NCI-H2196 (cell line): Measurements from ENCODE around the gene ITPR1.

ENCODE experiments used
- DNase-seq: peaks from one replicate; lab custom pipeline; 2025; ENCODE audit not compliant: unreplicated experiment; lab: John Stamatoyannopoulos, UW

The ITPR1 gene

DNA sequence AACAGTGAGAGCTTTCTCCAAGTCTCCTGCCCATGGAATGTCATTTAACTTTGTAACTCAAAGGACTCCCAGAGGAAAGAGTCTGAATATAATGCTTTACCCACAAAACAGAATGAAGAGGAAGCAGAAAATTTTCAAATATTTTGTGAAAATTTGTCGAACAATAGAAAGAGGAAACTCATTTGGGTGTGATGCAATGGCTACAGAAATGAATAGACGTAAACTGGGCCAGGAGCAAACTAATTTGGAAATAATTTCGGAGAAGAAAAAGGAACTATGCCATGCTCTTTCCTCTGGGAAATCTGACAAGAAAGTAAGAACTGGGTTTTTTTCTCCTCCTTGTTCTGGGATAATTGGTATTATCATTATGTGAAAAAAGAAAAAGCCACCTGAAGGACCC, 14.9 kb upstream of the ITPR1 start:
- DNase-seq: no peak

- DNase-seq: no peak
These were observed 1.3 kb upstream of the ITPR1 start for GRCh38 chr3:4491855-4492207.

DNA sequence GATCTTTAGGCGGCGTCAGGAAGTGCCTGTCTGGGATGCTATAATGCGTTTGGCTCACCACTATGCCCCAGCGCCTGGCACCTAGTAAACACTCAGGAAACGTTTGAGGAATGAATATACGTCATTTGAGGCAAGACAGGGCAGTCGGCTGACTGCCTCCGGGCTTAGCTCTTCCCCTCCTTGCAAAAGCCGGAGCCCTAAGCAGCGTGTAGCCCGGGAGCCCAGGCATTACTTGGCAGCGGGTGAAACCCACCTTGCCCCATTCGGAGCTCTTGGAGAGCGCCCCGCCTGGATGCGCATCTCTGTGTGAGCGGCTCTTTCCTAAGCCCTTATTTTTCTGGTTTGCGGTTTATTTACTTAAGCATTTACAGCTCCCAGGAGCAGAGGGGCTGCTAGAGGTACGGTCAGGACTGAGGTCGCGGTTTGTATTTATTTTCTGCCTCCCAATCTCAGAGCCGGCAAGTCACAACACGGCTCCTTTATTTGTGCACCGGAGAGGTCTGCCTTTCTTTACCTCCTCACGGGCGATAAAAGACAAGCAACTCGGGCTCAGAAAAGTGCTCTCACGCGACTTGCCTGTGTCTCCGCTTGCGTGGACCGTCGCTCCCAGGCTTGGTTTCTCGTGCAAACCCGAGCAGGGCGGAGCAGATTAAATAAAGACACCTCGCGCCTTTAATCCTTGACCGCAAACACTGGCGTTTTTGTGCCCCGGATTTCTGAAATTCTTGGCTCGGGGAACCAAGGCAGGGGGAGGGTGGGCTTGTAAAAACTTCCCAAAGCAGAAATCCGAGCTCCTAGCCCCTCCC, 737 bp upstream of the ITPR1 start:
- peak; percentile 1 for DNase-seq

DNA sequence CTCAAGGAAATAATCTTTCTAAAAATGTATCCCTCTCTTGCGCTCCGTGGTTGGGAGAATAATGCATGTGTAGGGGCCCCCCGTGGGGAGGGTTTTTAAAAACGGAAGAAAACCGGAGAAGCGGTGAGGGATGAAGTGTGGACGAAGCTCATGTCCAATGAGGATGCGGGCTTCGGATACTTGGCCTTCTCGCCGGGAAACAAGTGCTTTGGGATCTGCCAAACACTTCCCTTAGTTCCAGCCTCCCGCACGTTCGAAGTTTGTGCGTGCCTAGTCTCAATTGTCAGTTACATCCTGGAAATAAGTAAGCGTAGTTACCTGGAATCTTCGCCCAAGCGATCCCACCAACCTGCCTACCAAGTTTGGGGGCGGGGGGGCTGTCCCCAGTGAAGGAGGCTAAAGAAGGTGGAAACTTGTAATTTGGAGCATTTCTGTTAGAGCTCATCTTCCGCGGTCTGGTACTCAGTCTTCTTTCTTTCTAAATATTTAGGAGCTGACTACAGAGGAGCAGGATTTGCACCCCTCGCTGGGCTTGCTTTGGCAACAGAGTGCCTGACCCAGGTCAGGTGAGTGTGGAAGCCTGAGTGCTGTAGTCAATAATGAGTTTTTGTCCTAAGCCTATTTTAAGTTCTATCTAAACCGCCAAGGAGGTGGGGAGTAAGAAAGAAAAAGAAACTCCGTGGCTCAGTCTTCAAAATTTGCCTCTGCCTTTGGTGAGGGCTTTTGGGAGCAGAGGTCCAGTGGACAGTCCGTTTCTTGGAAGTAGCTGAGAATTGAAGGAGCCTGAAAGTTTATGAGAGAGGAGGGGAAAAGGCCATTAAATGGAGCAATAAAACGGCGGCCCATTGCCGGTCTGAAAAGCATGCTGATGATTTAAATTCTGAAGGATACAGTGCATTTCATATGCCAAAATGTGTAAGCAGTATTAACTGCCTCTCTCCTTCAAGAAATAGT, 1.1 kb downstream of the ITPR1 start:
- no peak for DNase-seq

- no peak for DNase-seq
These were observed 1.7 kb downstream of the ITPR1 start for GRCh38 chr3:4494895-4495264.

DNA sequence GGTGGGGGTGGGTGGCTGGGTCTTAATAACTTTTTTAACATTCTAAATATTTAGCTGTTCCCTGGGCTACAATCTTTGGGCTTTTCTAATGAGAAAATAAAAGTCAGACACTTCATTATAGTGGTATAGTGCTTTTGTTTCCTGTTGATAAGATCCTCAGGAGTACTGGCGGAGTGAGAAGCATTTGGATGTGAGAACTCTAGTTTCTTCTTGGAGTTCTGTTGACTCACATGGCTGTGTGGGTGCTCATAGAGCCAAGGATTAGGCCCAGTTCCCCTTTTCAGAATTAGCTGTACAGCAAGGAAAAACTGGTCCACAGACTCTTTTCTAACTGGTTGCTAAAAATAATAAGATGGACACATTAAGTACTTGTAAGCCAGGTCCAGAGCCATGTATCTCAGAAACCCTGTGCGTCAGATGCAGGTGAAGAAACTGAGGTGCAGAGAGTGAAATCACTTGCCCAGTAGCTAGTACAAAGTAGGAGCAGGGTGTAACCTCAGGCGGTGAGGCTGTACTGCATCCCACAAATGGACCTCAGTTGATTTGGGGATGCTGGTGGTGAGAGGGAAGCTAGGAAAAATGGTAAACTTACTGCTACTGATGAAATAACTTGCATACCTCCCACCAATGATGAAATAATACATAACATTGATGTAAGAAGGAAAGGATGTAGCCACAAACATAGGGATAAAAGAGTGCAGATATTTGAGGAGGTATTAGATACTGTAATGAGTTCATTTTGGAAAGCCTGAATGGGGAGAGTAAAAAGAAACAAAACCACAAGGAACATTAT, 2.3 kb downstream of the ITPR1 start:
- DNase-seq: no peak

DNA sequence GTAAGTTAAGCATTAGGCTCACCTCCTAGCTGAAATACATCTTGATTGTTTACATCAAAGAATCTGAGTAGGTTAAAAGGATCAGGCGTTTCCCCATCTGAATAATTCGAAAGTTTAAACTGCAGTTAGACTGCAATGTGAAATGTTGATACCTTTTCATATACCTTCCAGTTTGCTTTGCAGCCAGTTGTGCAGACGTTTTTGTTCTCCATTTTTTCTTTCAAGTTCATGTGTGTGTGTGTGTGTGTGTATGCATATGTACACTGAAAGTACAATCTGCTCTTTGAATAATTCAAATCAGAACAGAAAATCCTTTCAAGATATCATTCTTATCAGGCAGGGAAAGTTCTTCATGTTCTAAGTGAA, 2.9 kb downstream of the ITPR1 start:
- no peak for DNase-seq

DNA sequence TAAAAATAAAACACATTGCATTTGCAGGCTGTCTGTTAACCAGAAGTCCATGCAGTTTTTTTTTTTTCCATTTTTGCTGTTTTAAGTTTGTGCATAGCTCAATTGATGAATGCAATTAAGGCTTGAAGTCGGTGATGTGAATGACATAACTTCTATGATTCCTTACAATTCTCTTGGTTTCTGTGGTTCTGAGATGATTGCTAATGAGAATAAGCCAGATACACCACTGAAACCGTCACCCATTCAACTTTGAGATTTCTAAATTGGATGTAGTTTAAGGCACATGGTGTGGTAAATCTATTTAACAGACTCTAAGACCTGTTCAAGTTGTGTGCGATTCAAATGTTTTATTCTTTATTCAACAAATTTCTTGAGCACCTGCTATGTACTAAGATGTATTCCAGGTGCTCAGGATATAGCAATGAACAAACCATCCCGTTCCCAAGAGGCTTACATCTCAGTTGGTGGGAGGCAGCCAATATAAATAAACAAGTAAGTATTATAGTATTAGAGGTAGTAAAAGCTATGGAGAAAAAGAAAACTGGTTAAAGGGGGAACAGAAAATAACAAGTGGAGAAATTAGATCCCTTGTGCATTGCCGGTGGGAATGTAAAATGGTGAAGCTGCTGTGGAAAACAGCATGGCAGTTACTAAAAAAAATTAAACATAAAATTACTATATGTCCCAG, 4.0 kb downstream of the ITPR1 start:
- DNase-seq: no peak

GRCh38 chr3:4497843-4498324, 4.7 kb downstream of the ITPR1 start:
- DNase-seq: no peak

DNA sequence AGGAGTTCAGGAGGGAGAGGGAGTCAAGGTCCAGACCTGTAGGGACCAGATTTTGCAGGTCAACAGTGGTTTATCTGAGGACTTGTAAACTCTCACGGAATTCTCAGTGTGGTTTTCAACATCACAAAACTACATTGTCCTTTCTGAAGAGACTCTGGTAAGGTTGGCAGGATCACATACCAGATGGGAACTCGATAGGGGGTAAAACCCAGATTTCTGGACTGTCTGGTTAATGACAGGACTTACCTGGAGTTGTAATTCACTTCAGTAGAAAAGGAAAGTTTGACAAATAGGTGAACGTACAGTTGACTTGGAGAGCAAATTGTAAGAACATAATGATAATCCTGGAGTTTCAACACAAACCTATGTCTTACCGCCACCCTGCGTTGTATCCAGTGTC, 5.3 kb downstream of the ITPR1 start:
- DNase-seq: no peak

GRCh38 chr3:4501437-4501836, 8.3 kb downstream of the ITPR1 start:
- DNase-seq: no peak

DNA sequence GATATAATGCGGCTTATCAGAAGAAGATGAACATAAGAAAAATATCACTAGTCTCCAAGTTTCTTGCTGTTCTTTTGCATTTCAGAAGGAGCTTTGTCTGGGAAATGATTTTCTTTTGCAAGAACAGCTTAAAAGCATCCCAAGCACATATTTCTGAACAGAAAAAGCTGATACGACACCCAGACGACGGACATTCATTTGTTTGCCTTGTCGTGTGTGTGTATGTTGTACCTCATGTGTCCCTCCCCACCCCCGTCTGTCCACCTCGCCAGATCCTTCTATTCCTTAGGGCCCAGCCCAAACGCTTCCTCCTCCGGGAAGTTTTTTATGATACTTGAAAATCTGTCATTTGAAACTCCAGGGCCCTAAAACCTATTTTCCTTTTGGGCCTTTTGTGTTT, 8.8 kb downstream of the ITPR1 start:
- no peak for DNase-seq

GRCh38 chr3:4503050-4503449, 9.9 kb downstream of the ITPR1 start:
- DNase-seq: no peak

- DNase-seq: no peak
These were observed 11.5 kb downstream of the ITPR1 start for GRCh38 chr3:4504340-4505261.

- DNase-seq: no peak
These were observed 12.8 kb downstream of the ITPR1 start for GRCh38 chr3:4505688-4506558.

GRCh38 chr3:4506559-4507023, 13.4 kb downstream of the ITPR1 start:
- DNase-seq: no peak

- DNase-seq: no peak
These were observed 14.0 kb downstream of the ITPR1 start for GRCh38 chr3:4507024-4507596.
